ENCODE data around the gene C4BPB. TPM values are rescaled to one million over a fixed set of nuclear protein-coding genes. Genes with fewer than 3 reads are reported as not detected.

The C4BPB gene
- total RNA-seq, 1 donor, result not detected

- no peak for TF ChIP-seq CTCF (IDR thresholded peaks at IDR 0.05; ENCODE audit: insufficient read depth, low read depth, low read length)
- no peak overlapping the region for H3K4me3 ChIP-seq (ENCODE audit: low read depth, low read length)
- no peak for DNase-seq (ENCODE audit: low read depth)
Measured at GRCh38 chr1:207054491-207054890, 34.2 kb upstream of the C4BPB start.

GRCh38 chr1:207055386-207056001, 33.2 kb upstream of the C4BPB start:
- no peak for DNase-seq (ENCODE audit: low read depth)
- no peak overlapping the region for H3K4me3 ChIP-seq (ENCODE audit: low read depth, low read length)
- no peak for TF ChIP-seq CTCF (IDR thresholded peaks at IDR 0.05; ENCODE audit: insufficient read depth, low read depth, low read length)

- no peak for DNase-seq (ENCODE audit: low read depth)
- no peak for TF ChIP-seq CTCF (IDR thresholded peaks at IDR 0.05; ENCODE audit: insufficient read depth, low read depth, low read length)
- no peak overlapping the region for H3K4me3 ChIP-seq (ENCODE audit: low read depth, low read length)
Measured at GRCh38 chr1:207056673-207057072, 32.0 kb upstream of the C4BPB start.

- TF ChIP-seq CTCF (IDR thresholded peaks at IDR 0.05; ENCODE audit: insufficient read depth, low read depth, low read length), result no peak
- H3K4me3 ChIP-seq (ENCODE audit: low read depth, low read length), result no peak overlapping the region
- no peak for DNase-seq (ENCODE audit: low read depth)
Measured at GRCh38 chr1:207058252-207058651, 30.4 kb upstream of the C4BPB start.

- TF ChIP-seq CTCF (IDR thresholded peaks at IDR 0.05; ENCODE audit: insufficient read depth, low read depth, low read length), result no peak
- DNase-seq (ENCODE audit: low read depth), result no peak
- no peak overlapping the region for H3K4me3 ChIP-seq (ENCODE audit: low read depth, low read length)
Measured at GRCh38 chr1:207058878-207059867, 29.5 kb upstream of the C4BPB start.

- no peak for TF ChIP-seq CTCF (IDR thresholded peaks at IDR 0.05; ENCODE audit: insufficient read depth, low read depth, low read length)
- no peak for DNase-seq (ENCODE audit: low read depth)
- no peak overlapping the region for H3K4me3 ChIP-seq (ENCODE audit: low read depth, low read length)
Measured at GRCh38 chr1:207059881-207060280, 28.8 kb upstream of the C4BPB start.
